H1 (cell line): ENCODE results near the gene RBM46. TPM values are rescaled to one million over a fixed set of nuclear protein-coding genes. Genes with fewer than 3 reads are reported as not detected.

ENCODE experiments used
- CTCF ChIA-PET: fragments of 300-600 bp; sonication (Branson Sonifier 250); formaldehyde crosslinking; loops from one replicate; lab custom pipeline; 2021; ENCODE audit not compliant: partially characterized antibody; lab: Charles Lee
- POLR2A ChIA-PET: fragments of 300-600 bp; sonication (Branson Sonifier 250); formaldehyde crosslinking; loops from one replicate; lab custom pipeline; 2021; ENCODE audit warnings: inconsistent platforms; ENCODE audit not compliant: partially characterized antibody; lab: Charles Lee
- DNase-seq, 2 experiments: peaks; one replicate each; pipeline versions ENCODE4 v3.0.0 to v3.0.0-alpha.2; 2010 to 2022; ENCODE audit warnings: low spot score in 2 of 2, low read depth in 1 of 2, mixed read lengths in 1 of 2
- FAIRE-seq: peaks from 2 replicates; lab custom pipeline; 2011; peaks lifted over from hg19 to GRCh38; lab: Jason Lieb, UNC
- H2AFZ ChIP-seq: 2 replicates; pipeline ENCODE4 v1.8.1; 2012; ENCODE audit warnings: low read length, inconsistent platforms
- H2AK5ac ChIP-seq: 2 replicates; pipeline ENCODE4 v1.6.1; 2013; ENCODE audit warnings: low read depth, low read length
- H2BK120ac ChIP-seq: replicated peaks from 2 replicates; pipeline ENCODE3; 2013; ENCODE audit warnings: low read depth, low read length, inconsistent platforms
- H2BK12ac ChIP-seq: 2 replicates; pipeline ENCODE4 v1.6.1; 2013; ENCODE audit warnings: low read depth, low read length
- H2BK15ac ChIP-seq: 2 replicates; pipeline ENCODE4 v1.6.1; 2013; ENCODE audit warnings: low read length
- H2BK20ac ChIP-seq: 2 replicates; pipeline ENCODE4 v1.6.1; 2013; ENCODE audit warnings: low read length
- H2BK5ac ChIP-seq: 2 replicates; pipeline ENCODE4 v1.6.1; 2013; ENCODE audit warnings: low read depth, low read length
- H3K14ac ChIP-seq: 2 replicates; pipeline ENCODE4 v1.6.1; 2013; ENCODE audit warnings: inconsistent platforms; ENCODE audit not compliant: insufficient read length
- H3K18ac ChIP-seq: 2 replicates; pipeline ENCODE4 v1.6.1; 2013; ENCODE audit warnings: low read length; ENCODE audit errors: extremely low read depth
- H3K23ac ChIP-seq: 2 replicates; pipeline ENCODE4 v1.6.1; 2013; ENCODE audit warnings: inconsistent platforms; ENCODE audit not compliant: insufficient read length
- H3K23me2 ChIP-seq: 2 replicates; pipeline ENCODE4 v1.6.1; 2013; ENCODE audit warnings: low read depth, low read length
- H3K27ac ChIP-seq: 2 replicates; pipeline ENCODE4 v1.6.1; 2011; ENCODE audit warnings: low read depth, low read length, inconsistent platforms
- H3K27me3 ChIP-seq, 4 experiments: replicated peaks in 1 of 4; 1 replicate in 1 of 4; 2 replicates in 3 of 4; pipeline versions ENCODE4 v1.6.1 to v1.8.1; 2011 to 2013; ENCODE audit warnings: low read length in 3 of 4, mild to moderate bottlenecking in 3 of 4, inconsistent platforms in 2 of 4, mixed read lengths in 2 of 4, moderate library complexity in 1 of 4; ENCODE audit not compliant: control insufficient read depth in 3 of 4, insufficient read depth in 3 of 4; ENCODE audit errors: extremely low read depth in 1 of 4
- H3K36me3 ChIP-seq, 4 experiments: 2 replicates each; pipeline versions ENCODE4 v1.6.1 to v1.8.1; 2011 to 2013; ENCODE audit warnings: mild to moderate bottlenecking in 4 of 4, low read length in 3 of 4, moderate library complexity in 2 of 4, control low read depth in 1 of 4, inconsistent platforms in 1 of 4; ENCODE audit not compliant: insufficient read depth in 4 of 4, control insufficient read depth in 2 of 4
- H3K4ac ChIP-seq: replicated peaks from 2 replicates; pipeline ENCODE3; 2013; ENCODE audit warnings: low read length, low read depth, mixed read lengths, inconsistent platforms; ENCODE audit not compliant: insufficient read length
- H3K4me1 ChIP-seq, 4 experiments: replicated peaks in 1 of 4; 1 replicate in 1 of 4; 2 replicates in 3 of 4; pipeline versions ENCODE4 v1.6.1 to v1.8.1; 2011 to 2013; ENCODE audit warnings: low read length in 3 of 4, inconsistent platforms in 2 of 4, mixed read lengths in 1 of 4; ENCODE audit not compliant: insufficient read depth in 4 of 4, control insufficient read depth in 3 of 4
- H3K4me2 ChIP-seq, 2 experiments: 2 replicates each; pipeline versions ENCODE4 v1.6.1 to v1.8.1; 2011 to 2013; ENCODE audit warnings: low read depth in 2 of 2, low read length in 2 of 2, control low read depth in 1 of 2, inconsistent platforms in 1 of 2, mild to moderate bottlenecking in 1 of 2; ENCODE audit not compliant: insufficient read depth in 1 of 2
- H3K4me3 ChIP-seq, 4 experiments: fragments of 200-600, 300-600 bp in 1 of 4; sonication (generic), shearing (Covaris generic), sonication (Bioruptor Twin) in 1 of 4; 2 replicates each; pipeline versions ENCODE4 v1.5.1 to v1.8.1; 2011 to 2016; ENCODE audit warnings: low read length in 4 of 4, low read depth in 3 of 4, control low read depth in 2 of 4, inconsistent platforms in 2 of 4, mild to moderate bottlenecking in 2 of 4, mixed read lengths in 1 of 4, moderate library complexity in 1 of 4; ENCODE audit not compliant: insufficient read depth in 2 of 4; ENCODE audit errors: extremely low read depth in 1 of 4
- H3K56ac ChIP-seq: replicated peaks from 2 replicates; pipeline ENCODE3; 2013; ENCODE audit warnings: low read depth, mild to moderate bottlenecking, mixed read lengths, low read length, inconsistent platforms; ENCODE audit not compliant: insufficient read length
- H3K79me1 ChIP-seq: 2 replicates; pipeline ENCODE4 v1.6.1; 2013; ENCODE audit warnings: low read depth, low read length, control low read depth
- H3K79me2 ChIP-seq, 2 experiments: 2 replicates each; pipeline versions ENCODE4 v1.6.1 to v1.8.1; 2012 to 2013; ENCODE audit warnings: low read length in 2 of 2, mild to moderate bottlenecking in 2 of 2, inconsistent platforms in 1 of 2; ENCODE audit not compliant: insufficient read depth in 2 of 2, control insufficient read depth in 1 of 2
- H3K9ac ChIP-seq, 4 experiments: replicated peaks in 1 of 4; 1 replicate in 1 of 4; 2 replicates in 3 of 4; pipeline versions ENCODE4 v1.6.1 to v1.8.1; 2011 to 2013; ENCODE audit warnings: low read depth in 3 of 4, low read length in 3 of 4, control low read depth in 2 of 4, mild to moderate bottlenecking in 2 of 4, moderate library complexity in 2 of 4, inconsistent platforms in 1 of 4; ENCODE audit errors: extremely low read depth in 1 of 4
- H3K9me3 ChIP-seq, 2 experiments: 2 replicates each; pipeline versions ENCODE4 v1.6.1 to v1.8.1; 2012 to 2013; ENCODE audit warnings: mild to moderate bottlenecking in 2 of 2, moderate library complexity in 2 of 2, control low read depth in 1 of 2, inconsistent platforms in 1 of 2, low read depth in 1 of 2, low read length in 1 of 2, mixed read lengths in 1 of 2; ENCODE audit not compliant: insufficient read depth in 2 of 2
- H4K20me1 ChIP-seq, 2 experiments: replicated peaks in 1 of 2; 2 replicates each; pipeline versions ENCODE3 to v1.8.1; 2011 to 2013; ENCODE audit warnings: inconsistent platforms in 2 of 2, low read length in 2 of 2, mild to moderate bottlenecking in 1 of 2; ENCODE audit not compliant: insufficient read depth in 2 of 2, control insufficient read depth in 1 of 2
- H4K5ac ChIP-seq: 2 replicates; pipeline ENCODE4 v1.6.1; 2013; ENCODE audit warnings: low read length, low read depth, mixed read lengths, inconsistent platforms; ENCODE audit not compliant: insufficient read length
- H4K8ac ChIP-seq: 2 replicates; pipeline ENCODE4 v1.8.0; 2013; ENCODE audit warnings: mild to moderate bottlenecking, moderate library complexity, low read length, inconsistent platforms; ENCODE audit not compliant: insufficient read depth; ENCODE audit errors: extremely low read depth
- H4K91ac ChIP-seq: replicated peaks from 2 replicates; pipeline ENCODE3; 2013; ENCODE audit warnings: low read length, mixed read lengths, inconsistent platforms; ENCODE audit not compliant: insufficient read length
- CEBPB ChIP-seq: IDR thresholded peaks from 2 replicates; pipeline ENCODE4 v1.6.1; 2012; ENCODE audit warnings: low read depth, low read length
- CHD1 ChIP-seq: IDR thresholded peaks from 2 replicates; pipeline ENCODE4 v1.6.1; 2012; ENCODE audit warnings: low read depth, low read length, improper control_type of control experiment
- CHD2 ChIP-seq: IDR thresholded peaks from 2 replicates; pipeline ENCODE4 v1.6.1; 2012; ENCODE audit warnings: low read length, improper control_type of control experiment
- CREB1 ChIP-seq: IDR thresholded peaks from 2 replicates; pipeline ENCODE4 v1.6.1; 2012; ENCODE audit warnings: inconsistent platforms
- EGR1 ChIP-seq: IDR thresholded peaks from 2 replicates; pipeline ENCODE4 v1.6.1; 2011; ENCODE audit warnings: low read depth, low read length, borderline replicate concordance
- FOSL1 ChIP-seq: IDR thresholded peaks from 2 replicates; pipeline ENCODE4 v1.6.1; 2011; ENCODE audit warnings: mild to moderate bottlenecking, low read depth, low read length, moderate library complexity; ENCODE audit not compliant: insufficient read depth
- KDM4A ChIP-seq: IDR thresholded peaks from one replicate; pipeline ENCODE4 v1.7.1; 2012; ENCODE audit warnings: low read depth, mild to moderate bottlenecking, moderate library complexity, low read length, inconsistent platforms; ENCODE audit not compliant: severe bottlenecking
- NANOG ChIP-seq: IDR thresholded peaks from 2 replicates; pipeline ENCODE4 v1.6.1; 2011; ENCODE audit warnings: low read length, low read depth, mild to moderate bottlenecking, inconsistent platforms; ENCODE audit not compliant: insufficient read depth, poor library complexity, severe bottlenecking
- RFX5 ChIP-seq: IDR thresholded peaks from 2 replicates; pipeline ENCODE4 v1.6.1; 2011; ENCODE audit warnings: low read depth, low read length, improper control_type of control experiment, borderline replicate concordance
- RNF2 ChIP-seq: fragments of 200-900, 300-1000 bp; sonication (generic); IDR thresholded peaks from 2 replicates; pipeline ENCODE4 v1.7.1; 2016; ENCODE audit warnings: borderline replicate concordance, low read depth, mild to moderate bottlenecking, antibody characterized with exemption, low read length; ENCODE audit not compliant: poor library complexity, severe bottlenecking; ENCODE audit errors: missing control alignments
- SIX5 ChIP-seq: IDR thresholded peaks from 2 replicates; pipeline ENCODE4 v1.6.1; 2011; ENCODE audit warnings: mild to moderate bottlenecking, low read depth, low read length
- SP4 ChIP-seq: IDR thresholded peaks from 2 replicates; pipeline ENCODE4 v1.6.1; 2012; ENCODE audit warnings: low read length, inconsistent platforms
- SUZ12 ChIP-seq: fragments of 200-600 bp; sonication (generic); IDR thresholded peaks from 2 replicates; pipeline ENCODE4 v1.6.1; 2012; ENCODE audit warnings: mild to moderate bottlenecking, inconsistent platforms, low read length, moderate library complexity, mixed read lengths
- TAF7 ChIP-seq: optimal IDR thresholded peaks from 2 replicates; pipeline ENCODE3; 2011; ENCODE audit warnings: low read depth, mild to moderate bottlenecking, inconsistent platforms, low read length, moderate library complexity, borderline replicate concordance
- polyA plus RNA-seq, 7 experiments: library from polyadenylated mRNA; depleted of rRNA in 3 of 7; stranded (reverse) in 5 of 7; unstranded in 2 of 7; fragments of >200 nt in 5 of 7; fragments of 200-250 nt in 2 of 7; gene quantifications; 1 replicate in 5 of 7; 2 replicates in 1 of 7; 4 replicates in 1 of 7; pipeline versions ENCODE4 v1.2.1 to v1.2.3, GENCODE V29; 2011 to 2013; ENCODE audit warnings: missing spikeins in 2 of 7, mixed read lengths in 2 of 7
- total RNA-seq: library from RNA; stranded (reverse); fragmentation: NEBNext Ultra II Directional; extraction: Animal tissue kit (Norgen Biotek cat#: 25700); gene quantifications from 2 replicates; pipeline ENCODE4 v1.2.1, GENCODE V29; 2021
- TF ChIP-seq, protein P1 (sequence below): IDR thresholded peaks from 2 replicates; pipeline ENCODE4 v1.6.1; 2012; ENCODE audit warnings: inconsistent platforms

Gene RBM46
- total and polyA plus RNA-seq, 2 of the 8 experiments (the other 6 are each of a cell fraction or from before 2014, with no cell fraction given): 0.12 to 0.54 TPM

DNA sequence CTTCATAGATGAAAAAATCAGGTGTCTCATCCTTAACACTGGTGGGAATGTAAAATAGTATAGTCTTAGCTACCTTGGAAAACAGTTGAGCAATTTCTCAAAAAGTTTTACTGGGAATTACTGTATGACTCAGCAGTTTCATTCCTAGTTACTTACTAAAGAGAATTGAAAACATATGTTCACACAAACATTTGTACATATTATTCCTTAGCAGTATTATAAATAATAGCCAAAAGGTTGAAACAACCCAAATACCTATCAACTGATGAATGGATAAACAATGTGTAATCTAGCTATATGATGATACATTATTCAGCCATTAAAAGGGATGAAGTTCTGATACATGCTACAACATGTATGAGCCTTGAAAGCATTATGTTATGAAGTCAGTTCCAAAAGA, 41.7 kb downstream of the RBM46 start:
- no peak for DNase-seq
- POLR2A ChIA-PET: no interaction called here
- no peak overlapping the region for H2AFZ ChIP-seq
- TF ChIP-seq RNF2: no peak
- no peak for TF ChIP-seq CEBPB
- TF ChIP-seq RFX5: no peak
- no peak for TF ChIP-seq FOSL1
- TF ChIP-seq KDM4A: no peak
- TF ChIP-seq CREB1: no peak
- no peak for TF ChIP-seq SUZ12
- TF ChIP-seq CHD1: no peak
- no peak for TF ChIP-seq NANOG
- no peak for TF ChIP-seq CHD2
- TF ChIP-seq TAF7: no peak
- TF ChIP-seq EGR1: no peak
- no peak for TF ChIP-seq SP4
- TF ChIP-seq SIX5: no peak
- TF ChIP-seq, protein P1, sequence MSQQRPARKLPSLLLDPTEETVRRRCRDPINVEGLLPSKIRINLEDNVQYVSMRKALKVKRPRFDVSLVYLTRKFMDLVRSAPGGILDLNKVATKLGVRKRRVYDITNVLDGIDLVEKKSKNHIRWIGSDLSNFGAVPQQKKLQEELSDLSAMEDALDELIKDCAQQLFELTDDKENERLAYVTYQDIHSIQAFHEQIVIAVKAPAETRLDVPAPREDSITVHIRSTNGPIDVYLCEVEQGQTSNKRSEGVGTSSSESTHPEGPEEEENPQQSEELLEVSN: no peak

More for the DNA sequence above, 41.7 kb downstream of the RBM46 start:
- H3K23ac ChIP-seq: no peak overlapping the region
- no peak for FAIRE-seq
- H3K23me2 ChIP-seq: no peaks in the 10 kb centered on the region
- H2BK12ac ChIP-seq: no peak overlapping the region
- H2BK15ac ChIP-seq: no peak overlapping the region
- H3K4me3 ChIP-seq: no peak overlapping the region
- no peaks in the 10 kb centered on the region; a peak in 1 of 4 replicates for H3K9me3 ChIP-seq
- no peak overlapping the region for H3K4ac ChIP-seq
- H2AK5ac ChIP-seq: no peak overlapping the region
- H4K8ac ChIP-seq: no peak overlapping the region
- H3K56ac ChIP-seq: no peak overlapping the region
- H3K79me1 ChIP-seq: no peaks in the 10 kb centered on the region
- H4K20me1 ChIP-seq: no peaks in the 10 kb centered on the region
- H3K14ac ChIP-seq: no peak overlapping the region
- CTCF ChIA-PET: interaction anchor here (1.0 to 1.1 kb wide), 2 partner anchors 16 to 88 kb away, joined by 3 read pairs; no protein-coding TSS in a partner anchor
- no peak overlapping the region for H3K4me2 ChIP-seq
- no peaks in the 10 kb centered on the region for H3K4me1 ChIP-seq
- no peak overlapping the region for H4K5ac ChIP-seq
- no peaks in the 10 kb centered on the region for H3K27me3 ChIP-seq
- no peaks in the 10 kb centered on the region for H3K79me2 ChIP-seq
- no peak overlapping the region for H3K18ac ChIP-seq
- no peak overlapping the region for H2BK20ac ChIP-seq
- no peaks in the 10 kb centered on the region for H3K36me3 ChIP-seq
- no peak overlapping the region for H3K9ac ChIP-seq
- no peak overlapping the region for H2BK5ac ChIP-seq
- H4K91ac ChIP-seq: no peak overlapping the region
- no peak overlapping the region for H2BK120ac ChIP-seq
- H3K27ac ChIP-seq: no peak overlapping the region
